T-helper 22 cell (primary cell): Measurements from ENCODE around the gene KCTD21.
"Not testable (repeated sequence)": the region's sequence is repeated elsewhere in the genome, so short reads cannot be mapped to it uniquely, and the experiment has no call there.

Experiments
- DNase-seq: peaks from one replicate; pipeline ENCODE4 v3.0.0-alpha.2; 2020; ENCODE audit warnings: low read depth

Gene KCTD21

GRCh38 chr11:78175862-78176261 lies 12.6 kb downstream of the KCTD21 start:
- not testable (repeated sequence) for DNase-seq

- no peak for DNase-seq
Observed at GRCh38 chr11:78171951-78172350, 16.5 kb downstream of the KCTD21 start.

- no peak for DNase-seq
Observed at GRCh38 chr11:78170874-78171549, 17.4 kb downstream of the KCTD21 start.

- DNase-seq: no peak
Observed at GRCh38 chr11:78170413-78170812, 18.0 kb downstream of the KCTD21 start.

GRCh38 chr11:78168539-78169477 lies 19.6 kb downstream of the KCTD21 start:
- DNase-seq: no peak

- DNase-seq: no peak
Observed at GRCh38 chr11:78166855-78167469, 21.5 kb downstream of the KCTD21 start.

GRCh38 chr11:78164471-78164870 lies 24.0 kb downstream of the KCTD21 start:
- DNase-seq: no peak

- DNase-seq: no peak
Observed at GRCh38 chr11:78163828-78164227, 24.6 kb downstream of the KCTD21 start.

GRCh38 chr11:78161962-78162371 lies 26.5 kb downstream of the KCTD21 start:
- DNase-seq: no peak

- no peak for DNase-seq
Observed at GRCh38 chr11:78161346-78161745, 27.1 kb downstream of the KCTD21 start.

GRCh38 chr11:78160557-78160956 lies 27.9 kb downstream of the KCTD21 start:
- no peak for DNase-seq

GRCh38 chr11:78158987-78159652 lies 29.3 kb downstream of the KCTD21 start:
- no peak for DNase-seq

GRCh38 chr11:78156127-78156844 lies 32.1 kb downstream of the KCTD21 start:
- DNase-seq: no peak

GRCh38 chr11:78151804-78152203 lies 36.6 kb downstream of the KCTD21 start:
- no peak for DNase-seq

- DNase-seq: no peak
Observed at GRCh38 chr11:78150754-78151153, 37.7 kb downstream of the KCTD21 start.

- DNase-seq: no peak
Observed at GRCh38 chr11:78150346-78150745, 38.1 kb downstream of the KCTD21 start.

- DNase-seq: no peak
Observed at GRCh38 chr11:78149646-78150045, 38.8 kb downstream of the KCTD21 start.

GRCh38 chr11:78147807-78148206 lies 40.6 kb downstream of the KCTD21 start:
- DNase-seq: no peak

GRCh38 chr11:78145511-78146025 lies 42.9 kb downstream of the KCTD21 start:
- no peak for DNase-seq

- DNase-seq: no peak
Observed at GRCh38 chr11:78140392-78141077, 47.9 kb downstream of the KCTD21 start.
